Measurements from ENCODE around the gene LARP4B.

GRCh38 chr10:788796-789748 lies 142.4 kb downstream of the LARP4B start:
- TF ChIP-seq ELF1 (CRISPR knock-in tag; IDR thresholded peaks at IDR 0.05) (0 out of 2 replicates have a peak, but pooled peaks have one; percentile 21), GABPA (IDR thresholded peaks at IDR 0.05; ENCODE audit: low read depth, low read length) (no peak), GABPA (CRISPR knock-in tag; IDR thresholded peaks at IDR 0.05; ENCODE audit: low read depth) (no peak)
